ENCODE measurements around the gene RBMS1. TPM values are rescaled to one million over a fixed set of nuclear protein-coding genes. Genes with fewer than 3 reads are reported as not detected.

Gene RBMS1
- total RNA-seq, 1 experiment from 2014 or later = 91.9 TPM

DNA sequence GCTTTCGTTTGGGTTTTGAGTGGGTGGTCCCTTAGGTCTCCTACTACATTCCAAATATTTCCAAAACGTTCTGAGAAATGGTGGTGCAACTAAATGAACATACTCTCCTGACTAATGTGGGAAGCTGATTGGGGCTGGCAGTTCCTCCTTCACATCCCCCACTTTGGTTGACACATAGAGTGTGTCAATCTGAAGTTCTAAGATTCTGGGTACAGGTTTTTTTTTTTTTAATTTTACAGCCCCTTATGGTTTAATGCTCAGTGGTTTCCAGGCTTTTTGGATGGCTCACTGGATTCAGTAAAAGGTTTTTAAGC, 235.2 kb downstream of the RBMS1 start:
- TF ChIP-seq, protein P1, sequence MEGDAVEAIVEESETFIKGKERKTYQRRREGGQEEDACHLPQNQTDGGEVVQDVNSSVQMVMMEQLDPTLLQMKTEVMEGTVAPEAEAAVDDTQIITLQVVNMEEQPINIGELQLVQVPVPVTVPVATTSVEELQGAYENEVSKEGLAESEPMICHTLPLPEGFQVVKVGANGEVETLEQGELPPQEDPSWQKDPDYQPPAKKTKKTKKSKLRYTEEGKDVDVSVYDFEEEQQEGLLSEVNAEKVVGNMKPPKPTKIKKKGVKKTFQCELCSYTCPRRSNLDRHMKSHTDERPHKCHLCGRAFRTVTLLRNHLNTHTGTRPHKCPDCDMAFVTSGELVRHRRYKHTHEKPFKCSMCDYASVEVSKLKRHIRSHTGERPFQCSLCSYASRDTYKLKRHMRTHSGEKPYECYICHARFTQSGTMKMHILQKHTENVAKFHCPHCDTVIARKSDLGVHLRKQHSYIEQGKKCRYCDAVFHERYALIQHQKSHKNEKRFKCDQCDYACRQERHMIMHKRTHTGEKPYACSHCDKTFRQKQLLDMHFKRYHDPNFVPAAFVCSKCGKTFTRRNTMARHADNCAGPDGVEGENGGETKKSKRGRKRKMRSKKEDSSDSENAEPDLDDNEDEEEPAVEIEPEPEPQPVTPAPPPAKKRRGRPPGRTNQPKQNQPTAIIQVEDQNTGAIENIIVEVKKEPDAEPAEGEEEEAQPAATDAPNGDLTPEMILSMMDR (IDR thresholded peaks at IDR 0.05; ENCODE audit: insufficient read depth in 1 of 2, low read depth in 1 of 2, low read length in 1 of 2, severe bottlenecking in 1 of 2, unreplicated experiment in 1 of 2) = no peak
- no peaks in the 10 kb centered on the region for H3K9me3 ChIP-seq
- H3K36me3 ChIP-seq (ENCODE audit: control insufficient read depth, insufficient read depth, low read length) = no peaks in the 10 kb centered on the region
- no peak overlapping the region for H3K4me3 Mint-ChIP-seq (ENCODE audit: unreplicated experiment)
- intact Hi-C loops (cut with micrococcal nuclease; ENCODE audit: unreplicated experiment) = no loop called here
- CTCF ChIA-PET = no interaction called here
- peaks cover 15% of the 10 kb centered on the region; the same call in 1 of the 2 replicates for H3K4me1 ChIP-seq
- no peaks in the 10 kb centered on the region for H3K9me3 Mint-ChIP-seq (ENCODE audit: unreplicated experiment)
- BruUV-seq (replicated peaks) = no TSS peak
- POLR2A ChIA-PET = no interaction called here
- H3K27ac Mint-ChIP-seq (ENCODE audit: unreplicated experiment) = no peak overlapping the region
- H3K4me1 Mint-ChIP-seq (ENCODE audit: low read depth, unreplicated experiment) = no peaks in the 10 kb centered on the region
- no peak overlapping the region for H3K4me3 ChIP-seq (ENCODE audit: low read depth, low read length)
- H3K36me3 Mint-ChIP-seq (ENCODE audit: insufficient read depth, unreplicated experiment) = peaks cover 6% of the 10 kb centered on the region
- no peaks in the 10 kb centered on the region for H3K27me3 ChIP-seq (replicated peaks; ENCODE audit: control insufficient read depth, insufficient read depth, low read length)
- DNase-seq = no peak
- H3K27me3 Mint-ChIP-seq (ENCODE audit: insufficient read depth, unreplicated experiment) = no peaks in the 10 kb centered on the region

DNA sequence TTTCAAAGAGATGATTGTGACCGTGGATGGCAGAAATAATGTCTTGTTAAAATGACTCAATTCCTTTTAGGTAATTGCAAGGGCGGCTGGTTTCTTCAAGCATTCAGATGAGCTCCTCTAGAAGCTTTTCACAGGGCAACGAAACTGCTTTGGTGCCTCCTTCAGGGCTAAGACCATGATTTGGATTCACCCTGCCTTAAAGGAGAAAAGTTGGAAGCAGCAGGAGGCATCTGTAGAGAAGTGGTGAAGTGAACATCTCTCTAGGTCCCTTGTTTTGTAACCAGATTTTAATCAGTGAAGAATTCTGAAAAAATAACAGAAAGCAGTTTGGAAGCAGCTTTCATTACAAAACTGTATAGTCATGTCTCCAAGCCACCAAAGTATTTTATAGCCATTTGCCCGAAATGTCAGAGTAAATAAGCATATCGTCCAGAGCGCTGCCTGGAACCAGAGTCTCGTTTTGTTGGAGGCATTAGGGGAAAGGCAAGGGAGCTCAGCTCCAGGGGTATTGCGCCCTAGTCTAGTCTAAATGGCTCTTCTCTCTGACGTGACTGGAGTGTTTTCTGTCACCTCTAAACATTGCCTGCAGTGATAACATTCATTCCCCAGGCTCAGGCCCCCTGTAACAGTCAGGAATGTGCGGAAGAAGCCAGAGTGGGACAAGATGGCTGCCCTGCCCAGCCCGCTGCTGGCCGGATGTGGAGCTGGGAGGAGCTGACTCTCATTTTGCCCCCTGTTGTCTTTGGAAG, 235.7 kb downstream of the RBMS1 start:
- TF ChIP-seq, protein P1 (IDR thresholded peaks at IDR 0.05; ENCODE audit: insufficient read depth in 1 of 2, low read depth in 1 of 2, low read length in 1 of 2, severe bottlenecking in 1 of 2, unreplicated experiment in 1 of 2) = no peak
- H3K36me3 Mint-ChIP-seq (ENCODE audit: insufficient read depth, unreplicated experiment) = peaks cover 6% of the 10 kb centered on the region
- H3K36me3 ChIP-seq (ENCODE audit: control insufficient read depth, insufficient read depth, low read length) = no peaks in the 10 kb centered on the region
- no peak overlapping the region for H3K4me3 Mint-ChIP-seq (ENCODE audit: unreplicated experiment)
- H3K27me3 ChIP-seq (replicated peaks; ENCODE audit: control insufficient read depth, insufficient read depth, low read length) = no peaks in the 10 kb centered on the region
- DNase-seq = no peak
- no peaks in the 10 kb centered on the region for H3K27me3 Mint-ChIP-seq (ENCODE audit: insufficient read depth, unreplicated experiment)
- ChIA-PET POLR2A (interaction anchor here (1.7 kb wide), 1 partner anchor 12 kb away, joined by 6 read pairs; no protein-coding TSS in a partner anchor), CTCF (interaction anchor here (1.0 kb wide), 1 partner anchor 12 kb away, joined by 3 read pairs; no protein-coding TSS in a partner anchor)
- no peaks in the 10 kb centered on the region for H3K9me3 Mint-ChIP-seq (ENCODE audit: unreplicated experiment)
- intact Hi-C loops (cut with micrococcal nuclease; ENCODE audit: unreplicated experiment) = no loop called here
- BruUV-seq (replicated peaks) = no TSS peak
- H3K27ac Mint-ChIP-seq (ENCODE audit: unreplicated experiment) = no peak overlapping the region
- peaks cover 15% of the 10 kb centered on the region; the same call in 1 of the 2 replicates for H3K4me1 ChIP-seq
- no peak overlapping the region for H3K4me3 ChIP-seq (ENCODE audit: low read depth, low read length)
- no peaks in the 10 kb centered on the region for H3K4me1 Mint-ChIP-seq (ENCODE audit: low read depth, unreplicated experiment)
- no peaks in the 10 kb centered on the region for H3K9me3 ChIP-seq

DNA sequence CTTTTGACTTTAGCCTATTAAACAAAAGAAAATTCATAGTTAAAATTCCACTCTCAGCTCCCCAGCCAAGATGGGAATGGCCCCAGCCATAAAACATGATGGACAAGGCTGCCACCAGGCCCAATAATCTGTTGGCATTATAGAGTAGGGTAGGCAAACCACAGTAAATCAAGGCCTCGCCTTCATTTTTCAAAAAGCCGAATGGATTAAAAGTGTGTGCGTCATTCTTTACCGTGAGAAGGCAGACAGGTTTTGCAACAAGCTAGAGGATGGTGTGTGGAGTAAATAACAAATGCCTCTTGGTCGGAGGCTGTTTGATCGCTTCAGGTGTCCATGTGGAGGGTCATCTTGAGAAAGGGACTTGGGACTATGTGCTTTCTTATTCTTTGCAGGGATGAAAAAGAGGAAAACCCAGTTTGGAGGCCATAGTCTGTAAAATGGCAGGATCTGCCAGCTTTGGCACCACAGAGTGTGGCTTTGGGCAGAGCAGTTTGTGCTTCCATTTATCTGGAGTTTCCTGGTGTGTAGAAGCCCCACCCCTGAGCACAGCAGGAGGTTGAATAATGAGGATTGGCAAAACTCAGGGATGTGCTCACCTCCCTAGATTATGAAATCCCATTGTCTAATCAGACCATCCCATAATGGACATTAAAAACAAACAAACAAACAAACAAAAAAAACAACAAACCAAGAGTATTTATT, 236.4 kb downstream of the RBMS1 start:
- H3K4me1 ChIP-seq = peaks cover 15% of the 10 kb centered on the region; the same call in 1 of the 2 replicates
- peaks cover 5% of the 10 kb centered on the region for H3K4me1 Mint-ChIP-seq (ENCODE audit: low read depth, unreplicated experiment)
- CTCF ChIA-PET = interaction anchor here (0.6 to 1.0 kb wide), 3 partner anchors 13 to 126 kb away, joined by 3 read pairs; no protein-coding TSS in a partner anchor
- peak overlapping the region; percentile 19 for H3K27ac Mint-ChIP-seq (ENCODE audit: unreplicated experiment)
- no TSS peak for BruUV-seq (replicated peaks)
- POLR2A ChIA-PET = interaction anchor here (1.7 kb wide), 1 partner anchor 13 kb away, joined by 6 read pairs; no protein-coding TSS in a partner anchor
- peaks cover 6% of the 10 kb centered on the region for H3K36me3 Mint-ChIP-seq (ENCODE audit: insufficient read depth, unreplicated experiment)
- no peaks in the 10 kb centered on the region for H3K9me3 ChIP-seq
- no peaks in the 10 kb centered on the region for H3K27me3 Mint-ChIP-seq (ENCODE audit: insufficient read depth, unreplicated experiment)
- TF ChIP-seq, protein P1 (IDR thresholded peaks at IDR 0.05; ENCODE audit: insufficient read depth in 1 of 2, low read depth in 1 of 2, low read length in 1 of 2, severe bottlenecking in 1 of 2, unreplicated experiment in 1 of 2) = no peak
- intact Hi-C loops (cut with micrococcal nuclease; ENCODE audit: unreplicated experiment) = no loop called here
- H3K4me3 Mint-ChIP-seq (ENCODE audit: unreplicated experiment) = no peak overlapping the region
- no peaks in the 10 kb centered on the region for H3K36me3 ChIP-seq (ENCODE audit: control insufficient read depth, insufficient read depth, low read length)
- no peak overlapping the region for H3K4me3 ChIP-seq (ENCODE audit: low read depth, low read length)
- no peak for DNase-seq
- no peaks in the 10 kb centered on the region for H3K9me3 Mint-ChIP-seq (ENCODE audit: unreplicated experiment)
- no peaks in the 10 kb centered on the region for H3K27me3 ChIP-seq (replicated peaks; ENCODE audit: control insufficient read depth, insufficient read depth, low read length)
